ENCODE data around the gene ZNRF2.
"Not testable (repeated sequence)": the region's sequence is repeated elsewhere in the genome, so short reads cannot be mapped to it uniquely, and the experiment has no call there.

DNA sequence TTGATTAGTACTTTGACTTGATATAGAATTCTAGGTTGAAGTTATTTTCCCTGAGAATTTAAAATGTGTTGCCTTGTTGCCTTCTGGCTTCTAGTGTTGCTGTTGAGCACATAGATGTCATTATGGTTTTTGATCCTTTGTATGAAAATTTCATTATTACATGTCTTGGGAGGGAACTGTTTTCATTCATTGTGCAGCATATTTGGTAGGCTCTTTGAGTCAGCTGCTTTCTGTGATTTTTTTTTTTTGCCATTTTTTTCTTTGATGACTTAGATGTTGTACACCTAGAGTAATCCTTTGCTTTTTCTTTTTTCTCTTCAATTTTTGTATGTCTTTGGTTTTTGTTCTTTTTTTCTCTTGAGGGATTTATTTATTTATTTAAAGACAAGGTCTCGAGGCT is 13.1 kb downstream of the ZNRF2 start:
- TF ChIP-seq, protein P1, sequence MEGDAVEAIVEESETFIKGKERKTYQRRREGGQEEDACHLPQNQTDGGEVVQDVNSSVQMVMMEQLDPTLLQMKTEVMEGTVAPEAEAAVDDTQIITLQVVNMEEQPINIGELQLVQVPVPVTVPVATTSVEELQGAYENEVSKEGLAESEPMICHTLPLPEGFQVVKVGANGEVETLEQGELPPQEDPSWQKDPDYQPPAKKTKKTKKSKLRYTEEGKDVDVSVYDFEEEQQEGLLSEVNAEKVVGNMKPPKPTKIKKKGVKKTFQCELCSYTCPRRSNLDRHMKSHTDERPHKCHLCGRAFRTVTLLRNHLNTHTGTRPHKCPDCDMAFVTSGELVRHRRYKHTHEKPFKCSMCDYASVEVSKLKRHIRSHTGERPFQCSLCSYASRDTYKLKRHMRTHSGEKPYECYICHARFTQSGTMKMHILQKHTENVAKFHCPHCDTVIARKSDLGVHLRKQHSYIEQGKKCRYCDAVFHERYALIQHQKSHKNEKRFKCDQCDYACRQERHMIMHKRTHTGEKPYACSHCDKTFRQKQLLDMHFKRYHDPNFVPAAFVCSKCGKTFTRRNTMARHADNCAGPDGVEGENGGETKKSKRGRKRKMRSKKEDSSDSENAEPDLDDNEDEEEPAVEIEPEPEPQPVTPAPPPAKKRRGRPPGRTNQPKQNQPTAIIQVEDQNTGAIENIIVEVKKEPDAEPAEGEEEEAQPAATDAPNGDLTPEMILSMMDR (conservative IDR thresholded peaks at IDR 0.05 in 1 of 2, IDR thresholded peaks at IDR 0.05 in 1 of 2; ENCODE audit: extremely low read depth in 1 of 2, insufficient read depth in 1 of 2, low read depth in 1 of 2, low read length in 2 of 2) = not testable (repeated sequence)
- not testable (repeated sequence) for TF ChIP-seq EZH2 (IDR thresholded peaks at IDR 0.05; ENCODE audit: borderline replicate concordance, low read length)

Data from mammary epithelial cell (primary cell).